HG03457 (cell line): ENCODE measurements around the gene ART3.

Experiments
- ATAC-seq: cut with Tn5 transposase; IDR thresholded peaks from one replicate; pipeline ENCODE4 v1.9.1; 2021; ENCODE audit warnings: moderate number of reproducible peaks; ENCODE audit not compliant: unreplicated experiment

ART3 gene

GRCh38 chr4:76067652-76068286 lies 6.7 kb upstream of the ART3 start:
- ATAC-seq, result no peak

- no peak for ATAC-seq
Observed at GRCh38 chr4:76072760-76073159, 1.7 kb upstream of the ART3 start.

GRCh38 chr4:76074993-76075600 lies 588 bp downstream of the ART3 start:
- no peak for ATAC-seq

GRCh38 chr4:76078033-76078613 lies 3.6 kb downstream of the ART3 start:
- ATAC-seq, result no peak

GRCh38 chr4:76083386-76083988 lies 9.0 kb downstream of the ART3 start:
- ATAC-seq, result no peak

- ATAC-seq, result no peak
Observed at GRCh38 chr4:76084542-76084941, 10.0 kb downstream of the ART3 start.

GRCh38 chr4:76087007-76087769 lies 12.7 kb downstream of the ART3 start:
- ATAC-seq, result no peak

- no peak for ATAC-seq
Observed at GRCh38 chr4:76088719-76089118, 14.2 kb downstream of the ART3 start.

- ATAC-seq, result no peak
Observed at GRCh38 chr4:76090241-76090691, 15.8 kb downstream of the ART3 start.

- no peak for ATAC-seq
Observed at GRCh38 chr4:76091052-76091451, 16.5 kb downstream of the ART3 start.

GRCh38 chr4:76095568-76095967 lies 21.1 kb downstream of the ART3 start:
- no peak for ATAC-seq

GRCh38 chr4:76096076-76096475 lies 21.6 kb downstream of the ART3 start:
- ATAC-seq, result no peak

- no peak for ATAC-seq
Observed at GRCh38 chr4:76105652-76106051, 31.1 kb downstream of the ART3 start.

- no peak for ATAC-seq
Observed at GRCh38 chr4:76106442-76106841, 31.9 kb downstream of the ART3 start.

GRCh38 chr4:76108467-76109181 lies 34.1 kb downstream of the ART3 start:
- no peak for ATAC-seq

- ATAC-seq, result no peak
Observed at GRCh38 chr4:76116821-76117220, 42.3 kb downstream of the ART3 start.

GRCh38 chr4:76117536-76117935 lies 43.0 kb downstream of the ART3 start:
- ATAC-seq, result no peak

GRCh38 chr4:76120199-76120598 lies 45.7 kb downstream of the ART3 start:
- ATAC-seq, result no peak

GRCh38 chr4:76125816-76126215 lies 51.3 kb downstream of the ART3 start:
- ATAC-seq, result no peak

- ATAC-seq, result no peak
Observed at GRCh38 chr4:76127754-76128153, 53.2 kb downstream of the ART3 start.

- ATAC-seq, result no peak
Observed at GRCh38 chr4:76141241-76141640, 66.7 kb downstream of the ART3 start.
